Measurements from ENCODE around the gene OPN1SW.

OPN1SW gene

DNA sequence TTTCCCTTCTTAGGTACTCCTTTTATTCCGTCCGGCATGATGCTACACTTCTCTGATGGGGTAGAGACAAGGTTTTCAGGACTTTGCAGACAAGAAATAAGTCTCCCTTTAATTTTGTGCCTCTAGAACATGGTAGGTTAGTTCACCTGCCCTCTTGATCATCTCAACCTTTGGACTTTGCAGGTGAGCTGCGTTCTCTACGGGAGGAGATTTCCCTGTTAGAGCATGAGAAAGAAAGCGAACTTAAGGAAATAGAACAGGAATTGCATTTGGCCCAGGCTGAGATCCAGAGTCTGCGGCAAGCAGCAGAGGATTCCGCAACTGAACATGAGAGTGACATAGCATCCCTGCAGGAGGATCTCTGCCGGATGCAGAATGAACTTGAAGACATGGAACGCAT lies 25.4 kb upstream of the OPN1SW start:
- ATAC-seq (ENCODE audit: low read depth) (no peak), DNase-seq (ENCODE audit: low spot score) (no peak)
- Histone ChIP-seq H3K9me3 (ENCODE audit: severe bottlenecking) (no peaks in the 10 kb centered on the region), H3K27ac (ENCODE audit: poor library complexity, severe bottlenecking) (no peak overlapping the region), H3K36me3 (ENCODE audit: low read depth) (no peaks in the 10 kb centered on the region), H3K27me3 (ENCODE audit: insufficient read depth, poor library complexity, severe bottlenecking) (no peaks in the 10 kb centered on the region), H3K4me1 (ENCODE audit: insufficient read depth, poor library complexity, severe bottlenecking) (no peaks in the 10 kb centered on the region), H3K4me3 (ENCODE audit: severe bottlenecking) (no peak overlapping the region)
- TF ChIP-seq, protein P1, sequence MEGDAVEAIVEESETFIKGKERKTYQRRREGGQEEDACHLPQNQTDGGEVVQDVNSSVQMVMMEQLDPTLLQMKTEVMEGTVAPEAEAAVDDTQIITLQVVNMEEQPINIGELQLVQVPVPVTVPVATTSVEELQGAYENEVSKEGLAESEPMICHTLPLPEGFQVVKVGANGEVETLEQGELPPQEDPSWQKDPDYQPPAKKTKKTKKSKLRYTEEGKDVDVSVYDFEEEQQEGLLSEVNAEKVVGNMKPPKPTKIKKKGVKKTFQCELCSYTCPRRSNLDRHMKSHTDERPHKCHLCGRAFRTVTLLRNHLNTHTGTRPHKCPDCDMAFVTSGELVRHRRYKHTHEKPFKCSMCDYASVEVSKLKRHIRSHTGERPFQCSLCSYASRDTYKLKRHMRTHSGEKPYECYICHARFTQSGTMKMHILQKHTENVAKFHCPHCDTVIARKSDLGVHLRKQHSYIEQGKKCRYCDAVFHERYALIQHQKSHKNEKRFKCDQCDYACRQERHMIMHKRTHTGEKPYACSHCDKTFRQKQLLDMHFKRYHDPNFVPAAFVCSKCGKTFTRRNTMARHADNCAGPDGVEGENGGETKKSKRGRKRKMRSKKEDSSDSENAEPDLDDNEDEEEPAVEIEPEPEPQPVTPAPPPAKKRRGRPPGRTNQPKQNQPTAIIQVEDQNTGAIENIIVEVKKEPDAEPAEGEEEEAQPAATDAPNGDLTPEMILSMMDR (IDR thresholded peaks at IDR 0.05; ENCODE audit: poor library complexity, severe bottlenecking) = no peak

- no peaks in the 10 kb centered on the region for H3K9me3 ChIP-seq (ENCODE audit: severe bottlenecking)
- no peaks in the 10 kb centered on the region for H3K4me1 ChIP-seq (ENCODE audit: insufficient read depth, poor library complexity, severe bottlenecking)
- TF ChIP-seq, protein P1 (IDR thresholded peaks at IDR 0.05; ENCODE audit: poor library complexity, severe bottlenecking) = no peak
- DNase-seq (ENCODE audit: low spot score) (no peak), ATAC-seq (ENCODE audit: low read depth) (no peak)
- H3K36me3 ChIP-seq (ENCODE audit: low read depth) = no peaks in the 10 kb centered on the region
- no peak overlapping the region for H3K27ac ChIP-seq (ENCODE audit: poor library complexity, severe bottlenecking)
- H3K4me3 ChIP-seq (ENCODE audit: severe bottlenecking) = no peak overlapping the region
- no peaks in the 10 kb centered on the region for H3K27me3 ChIP-seq (ENCODE audit: insufficient read depth, poor library complexity, severe bottlenecking)
Measured at GRCh38 chr7:128800567-128800966, 25.0 kb upstream of the OPN1SW start.

- Histone ChIP-seq H3K4me1 (ENCODE audit: insufficient read depth, poor library complexity, severe bottlenecking) (no peaks in the 10 kb centered on the region), H3K27me3 (ENCODE audit: insufficient read depth, poor library complexity, severe bottlenecking) (no peaks in the 10 kb centered on the region), H3K9me3 (ENCODE audit: severe bottlenecking) (no peaks in the 10 kb centered on the region), H3K36me3 (ENCODE audit: low read depth) (no peaks in the 10 kb centered on the region), H3K27ac (ENCODE audit: poor library complexity, severe bottlenecking) (no peak overlapping the region), H3K4me3 (ENCODE audit: severe bottlenecking) (no peak overlapping the region)
- TF ChIP-seq, protein P1 (IDR thresholded peaks at IDR 0.05; ENCODE audit: poor library complexity, severe bottlenecking) = no peak
- DNase-seq (ENCODE audit: low spot score) (no peak), ATAC-seq (ENCODE audit: low read depth) (no peak)
Measured at GRCh38 chr7:128799451-128799850, 23.9 kb upstream of the OPN1SW start.

DNA sequence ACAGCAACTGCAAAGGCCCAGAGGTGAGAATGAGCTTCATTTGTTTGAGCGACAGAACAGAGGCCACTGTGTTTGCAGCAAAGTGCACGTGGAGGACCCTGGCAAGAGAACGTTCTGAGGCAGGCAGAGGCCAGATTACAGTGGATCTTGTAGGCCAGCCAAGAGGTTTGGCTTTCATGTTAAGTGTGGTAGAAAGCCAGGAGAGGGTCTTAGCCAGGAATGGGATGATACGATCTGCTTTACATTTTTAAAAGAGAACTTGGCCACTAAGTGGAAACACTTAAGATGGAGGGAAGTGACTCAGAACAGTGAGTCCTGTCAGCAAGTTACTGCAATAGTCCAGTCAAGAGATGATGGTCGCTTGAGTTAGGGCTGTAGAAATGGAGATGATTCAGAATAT lies 20.7 kb upstream of the OPN1SW start:
- H3K4me3 ChIP-seq (ENCODE audit: severe bottlenecking) = no peak overlapping the region
- no peak overlapping the region for H3K27ac ChIP-seq (ENCODE audit: poor library complexity, severe bottlenecking)
- TF ChIP-seq, protein P1 (IDR thresholded peaks at IDR 0.05; ENCODE audit: poor library complexity, severe bottlenecking) = no peak
- DNase-seq (ENCODE audit: low spot score) (no peak), ATAC-seq (ENCODE audit: low read depth) (no peak)
- H3K9me3 ChIP-seq (ENCODE audit: severe bottlenecking) = no peaks in the 10 kb centered on the region
- no peaks in the 10 kb centered on the region for H3K4me1 ChIP-seq (ENCODE audit: insufficient read depth, poor library complexity, severe bottlenecking)
- no peaks in the 10 kb centered on the region for H3K27me3 ChIP-seq (ENCODE audit: insufficient read depth, poor library complexity, severe bottlenecking)
- no peaks in the 10 kb centered on the region for H3K36me3 ChIP-seq (ENCODE audit: low read depth)

GRCh38 chr7:128795129-128795528 lies 19.5 kb upstream of the OPN1SW start:
- no peak overlapping the region for H3K27ac ChIP-seq (ENCODE audit: poor library complexity, severe bottlenecking)
- H3K27me3 ChIP-seq (ENCODE audit: insufficient read depth, poor library complexity, severe bottlenecking) = no peaks in the 10 kb centered on the region
- no peaks in the 10 kb centered on the region for H3K9me3 ChIP-seq (ENCODE audit: severe bottlenecking)
- no peaks in the 10 kb centered on the region for H3K4me1 ChIP-seq (ENCODE audit: insufficient read depth, poor library complexity, severe bottlenecking)
- DNase-seq (ENCODE audit: low spot score) (no peak), ATAC-seq (ENCODE audit: low read depth) (no peak)
- H3K4me3 ChIP-seq (ENCODE audit: severe bottlenecking) = no peak overlapping the region
- H3K36me3 ChIP-seq (ENCODE audit: low read depth) = no peaks in the 10 kb centered on the region
- TF ChIP-seq, protein P1 (IDR thresholded peaks at IDR 0.05; ENCODE audit: poor library complexity, severe bottlenecking) = no peak
